H9 (cell line): Measurements from ENCODE around the gene ANKS1B. TPM values are rescaled to one million over a fixed set of nuclear protein-coding genes. Genes with fewer than 3 reads are reported as not detected.

Experiments
- DNase-seq: peaks from one replicate; pipeline ENCODE4 v3.0.0-alpha.2; 2017
- H2AFZ ChIP-seq: one replicate; pipeline ENCODE4 v1.6.1; 2013; ENCODE audit warnings: mild to moderate bottlenecking, low read length, control low read depth, moderate library complexity
- H2AK5ac ChIP-seq: 2 replicates; pipeline ENCODE4 v1.6.1; 2013; ENCODE audit warnings: low read length, control low read depth, mixed read lengths; ENCODE audit not compliant: insufficient read length
- H2BK120ac ChIP-seq: one replicate; pipeline ENCODE4 v1.6.1; 2013; ENCODE audit warnings: low read depth, mild to moderate bottlenecking, low read length, control low read depth, inconsistent platforms; ENCODE audit not compliant: poor library complexity, severe bottlenecking
- H2BK12ac ChIP-seq: 2 replicates; pipeline ENCODE4 v1.6.1; 2013; ENCODE audit warnings: low read length, control low read depth, mixed read lengths, low read depth; ENCODE audit not compliant: insufficient read length
- H2BK15ac ChIP-seq: 2 replicates; pipeline ENCODE4 v1.6.1; 2013; ENCODE audit warnings: low read depth, low read length, control low read depth
- H2BK20ac ChIP-seq: one replicate; pipeline ENCODE4 v1.6.1; 2013; ENCODE audit warnings: low read depth, mild to moderate bottlenecking, low read length, control low read depth, inconsistent platforms; ENCODE audit not compliant: poor library complexity, severe bottlenecking
- H2BK5ac ChIP-seq: 2 replicates; pipeline ENCODE4 v1.6.1; 2013; ENCODE audit warnings: low read length, control low read depth, mixed read lengths; ENCODE audit not compliant: insufficient read length
- H3K14ac ChIP-seq: 2 replicates; pipeline ENCODE4 v1.6.1; 2013; ENCODE audit warnings: low read length, control low read depth; ENCODE audit not compliant: insufficient read depth
- H3K18ac ChIP-seq: 2 replicates; pipeline ENCODE4 v1.6.1; 2013; ENCODE audit warnings: low read depth, mild to moderate bottlenecking, mixed read lengths, low read length, control low read depth; ENCODE audit not compliant: insufficient read length
- H3K23ac ChIP-seq: 2 replicates; pipeline ENCODE4 v1.6.1; 2013; ENCODE audit warnings: low read length, control low read depth, mixed read lengths, low read depth; ENCODE audit not compliant: insufficient read length
- H3K23me2 ChIP-seq: 2 replicates; pipeline ENCODE4 v1.6.1; 2013; ENCODE audit warnings: low read depth, mild to moderate bottlenecking, mixed read lengths, low read length, control low read depth; ENCODE audit not compliant: insufficient read length, poor library complexity, severe bottlenecking
- H3K27ac ChIP-seq: 2 replicates; pipeline ENCODE4 v1.5.1; 2013; ENCODE audit warnings: low read length, control low read depth, mixed read lengths, low read depth; ENCODE audit not compliant: insufficient read length
- H3K27me3 ChIP-seq: 2 replicates; pipeline ENCODE4 v1.6.1; 2013; ENCODE audit warnings: low read length, control low read depth, inconsistent platforms; ENCODE audit not compliant: insufficient read depth
- H3K4ac ChIP-seq: 2 replicates; pipeline ENCODE4 v1.6.1; 2013; ENCODE audit warnings: low read depth, mild to moderate bottlenecking, control low read depth, inconsistent platforms, low read length, moderate library complexity
- H3K4me1 ChIP-seq: 2 replicates; pipeline ENCODE4 v1.6.1; 2013; ENCODE audit warnings: low read length, control low read depth, inconsistent platforms; ENCODE audit not compliant: insufficient read depth
- H3K4me2 ChIP-seq: 2 replicates; pipeline ENCODE4 v1.6.1; 2013; ENCODE audit warnings: low read length, control low read depth, mixed read lengths; ENCODE audit not compliant: insufficient read length, insufficient read depth
- H3K56ac ChIP-seq: 2 replicates; pipeline ENCODE4 v1.6.1; 2013; ENCODE audit warnings: low read depth, mild to moderate bottlenecking, mixed read lengths, low read length, control low read depth; ENCODE audit not compliant: insufficient read length
- H3K79me1 ChIP-seq: 2 replicates; pipeline ENCODE4 v1.6.1; 2013; ENCODE audit warnings: low read depth, mild to moderate bottlenecking, moderate library complexity, low read length, control low read depth, inconsistent platforms; ENCODE audit not compliant: insufficient read depth, poor library complexity, severe bottlenecking
- H3K79me2 ChIP-seq: 2 replicates; pipeline ENCODE4 v1.6.1; 2013; ENCODE audit warnings: low read length, control low read depth, inconsistent platforms; ENCODE audit not compliant: insufficient read depth
- H3K9ac ChIP-seq: 2 replicates; pipeline ENCODE4 v1.6.1; 2013; ENCODE audit warnings: low read length, control low read depth, mixed read lengths; ENCODE audit not compliant: insufficient read length; ENCODE audit errors: extremely low read depth
- H3K9me3 ChIP-seq: one replicate; pipeline ENCODE4 v1.6.1; 2013; ENCODE audit warnings: low read depth, low read length, inconsistent platforms; ENCODE audit not compliant: control insufficient read depth
- H3T11ph ChIP-seq: one replicate; pipeline ENCODE4 v1.6.1; 2013; ENCODE audit warnings: mild to moderate bottlenecking, low read length, control low read depth, inconsistent platforms
- H4K20me1 ChIP-seq: one replicate; pipeline ENCODE4 v1.6.1; 2013; ENCODE audit not compliant: control insufficient read depth, insufficient read length, insufficient read depth
- H4K5ac ChIP-seq: 2 replicates; pipeline ENCODE4 v1.6.1; 2013; ENCODE audit warnings: low read depth, mild to moderate bottlenecking, mixed read lengths, low read length, control low read depth; ENCODE audit not compliant: insufficient read length
- H4K8ac ChIP-seq: replicated peaks from 2 replicates; pipeline ENCODE4 v1.6.1; 2013; ENCODE audit warnings: low read length, control low read depth, mixed read lengths, low read depth; ENCODE audit not compliant: insufficient read length
- H4K91ac ChIP-seq: 2 replicates; pipeline ENCODE4 v1.6.1; 2013; ENCODE audit warnings: low read depth, mild to moderate bottlenecking, moderate library complexity, mixed read lengths, low read length, control low read depth; ENCODE audit not compliant: insufficient read length
- H3K27ac Mint-ChIP-seq, 3 experiments: 2 replicates in 2 of 3; 3 replicates in 1 of 3; pipeline ENCODE4 v1.8.0; 2020 to 2021; ENCODE audit warnings: mixed read lengths in 3 of 3, mild to moderate bottlenecking in 1 of 3, moderate library complexity in 1 of 3
- H3K27me3 Mint-ChIP-seq: 2 replicates; pipeline ENCODE4 v1.8.0; 2021; ENCODE audit warnings: low read depth, mild to moderate bottlenecking, moderate library complexity, mixed read lengths
- H3K36me3 Mint-ChIP-seq, 3 experiments: 2 replicates in 2 of 3; 3 replicates in 1 of 3; pipeline ENCODE4 v1.8.0; 2020 to 2021; ENCODE audit warnings: low read depth in 3 of 3, mixed read lengths in 3 of 3; ENCODE audit not compliant: insufficient read depth in 1 of 3
- H3K4me1 Mint-ChIP-seq, 2 experiments: 2 replicates each; pipeline ENCODE4 v1.8.0; 2020; ENCODE audit warnings: mixed read lengths in 2 of 2
- H3K4me3 Mint-ChIP-seq, 2 experiments: 2 replicates in 1 of 2; 3 replicates in 1 of 2; pipeline ENCODE4 v1.8.0; 2020 to 2021; ENCODE audit warnings: mild to moderate bottlenecking in 2 of 2, mixed read lengths in 2 of 2, moderate library complexity in 1 of 2
- H3K9me3 Mint-ChIP-seq, 2 experiments: 2 replicates in 1 of 2; 3 replicates in 1 of 2; pipeline ENCODE4 v1.8.0; 2020; ENCODE audit warnings: mild to moderate bottlenecking in 2 of 2, mixed read lengths in 2 of 2, moderate library complexity in 1 of 2
- CTCF ChIP-seq: fragments of 200-600 bp; sonication (generic); conservative IDR thresholded peaks from 3 replicates; pipeline ENCODE4 v1.8.0; 2021; ENCODE audit warnings: antibody characterized with exemption, mild to moderate bottlenecking
- WGBS: extraction: QIAGEN DNeasy Blood & Tissue Kit; methylation state at CpG from one replicate; pipeline ENCODE4 v1.1.7; 2013; ENCODE audit warnings: missing lambda C conversion rate, low lambda C conversion rate, mixed read lengths; ENCODE audit not compliant: insufficient read length; ENCODE audit errors: extremely low coverage; 5-methylcytosine and 5-hydroxymethylcytosine counted together
- total RNA-seq: library from RNA; stranded (reverse); gene quantifications from 2 replicates; pipeline ENCODE4 v1.2.1, GENCODE V29; 2021

Gene ANKS1B
- total RNA-seq, 1 experiment from 2014 or later, result 4.1 TPM

GRCh38 chr12:98948343-98948949 is 1036.3 kb downstream of the ANKS1B start:
- Histone ChIP-seq H4K91ac (no peak overlapping the region), H3K23me2 (no peaks in the 10 kb centered on the region), H2AFZ (no peak overlapping the region), H4K8ac (no peak overlapping the region), H2BK12ac (no peak overlapping the region), H3K4me2 (no peak overlapping the region), H2BK120ac (no peak overlapping the region), H4K20me1 (no peaks in the 10 kb centered on the region), H3K23ac (no peak overlapping the region), H2BK15ac (no peak overlapping the region), H3K9me3 (no peaks in the 10 kb centered on the region), H3K18ac (no peak overlapping the region), H4K5ac (no peak overlapping the region), H3K27ac (no peak overlapping the region), H3K4ac (no peak overlapping the region), H3K9ac (no peak overlapping the region), H3T11ph (no peak overlapping the region), H2AK5ac (no peak overlapping the region), H2BK5ac (no peak overlapping the region), H3K79me2 (no peaks in the 10 kb centered on the region), H3K56ac (no peak overlapping the region), H3K79me1 (no peaks in the 10 kb centered on the region), H2BK20ac (no peak overlapping the region), H3K14ac (no peak overlapping the region), H3K27me3 (no peaks in the 10 kb centered on the region), H3K4me1 (no peaks in the 10 kb centered on the region)
- Mint-ChIP-seq H3K36me3 (no peaks in the 10 kb centered on the region), H3K4me1 (peaks cover 16 to 21% of the 10 kb centered on the region in 2 experiments), H3K9me3 (no peaks in the 10 kb centered on the region; a peak in 1 of 5 replicates), H3K27me3 (no peaks in the 10 kb centered on the region), H3K27ac (peak overlapping the region in 1 of 3 experiments; percentile 65; a peak in 2 of 7 replicates), H3K4me3 (no peak overlapping the region)
- DNase-seq, result no peak
- no CpG with 5 or more reads among the region's 4 CpGs for WGBS
- TF ChIP-seq CTCF, result no peak
